HepG2 (cell line): ENCODE measurements around the gene ARF6. TPM values are rescaled to one million over a fixed set of nuclear protein-coding genes. Genes with fewer than 3 reads are reported as not detected.

ENCODE experiments used
- ATF7 ChIP-seq, 2 experiments: fragments of 450-650 bp in 1 of 2; sonication (generic) in 1 of 2; formaldehyde crosslinking in 1 of 2; IDR thresholded peaks; 2 replicates each; pipeline versions ENCODE4 v1.4.0 to v1.6.1; 2016 to 2020; ENCODE audit warnings: antibody characterized with exemption in 1 of 2, mild to moderate bottlenecking in 1 of 2, missing genetic modification reagents in 1 of 2
- FOXK1 ChIP-seq: sonication (generic); formaldehyde crosslinking; IDR thresholded peaks from 2 replicates; pipeline ENCODE4 v1.4.0; 2020; ENCODE audit warnings: low read depth, missing genetic modification reagents, borderline replicate concordance
- GLMP ChIP-seq: sonication (generic); formaldehyde crosslinking; IDR thresholded peaks from 2 replicates; pipeline ENCODE4 v1.9.0; 2021; ENCODE audit warnings: missing genetic modification reagents, mild to moderate bottlenecking, borderline replicate concordance
- HMGXB3 ChIP-seq: sonication (generic); formaldehyde crosslinking; IDR thresholded peaks from 2 replicates; pipeline ENCODE4 v1.4.0; 2020; ENCODE audit warnings: missing genetic modification reagents, borderline replicate concordance
- LCORL ChIP-seq, 2 experiments: fragments of 450-650 bp in 1 of 2; sonication (generic) in 1 of 2; formaldehyde crosslinking in 1 of 2; IDR thresholded peaks; 2 replicates each; pipeline versions ENCODE4 v1.5.0 to v1.6.1; 2017 to 2020; ENCODE audit warnings: antibody characterized with exemption in 1 of 2, missing genetic modification reagents in 1 of 2
- NFRKB ChIP-seq: fragments of 450-650 bp; IDR thresholded peaks from 2 replicates; pipeline ENCODE4 v1.6.1; 2017
- PCBP1 ChIP-seq: fragments of 200-400 bp; formaldehyde crosslinking; IDR thresholded peaks from 2 replicates; pipeline ENCODE4 v1.6.1; 2017; ENCODE audit warnings: mild to moderate bottlenecking, low read depth, low read length, borderline replicate concordance
- PITX1 ChIP-seq: sonication (generic); formaldehyde crosslinking; IDR thresholded peaks from 2 replicates; pipeline ENCODE4 v1.5.1; 2020; ENCODE audit warnings: mild to moderate bottlenecking, missing genetic modification reagents
- POLR2AphosphoS2 ChIP-seq: IDR thresholded peaks from 2 replicates; pipeline ENCODE4 v1.6.1; 2011; ENCODE audit warnings: low read depth, low read length, improper control_type of control experiment
- SIX1 ChIP-seq: sonication (generic); formaldehyde crosslinking; IDR thresholded peaks from 2 replicates; pipeline ENCODE4 v1.4.0; 2020; ENCODE audit warnings: missing genetic modification reagents, borderline replicate concordance
- SMC3 ChIP-seq: IDR thresholded peaks from 2 replicates; pipeline ENCODE4 v1.6.1; 2011; ENCODE audit warnings: low read length, improper control_type of control experiment
- ZKSCAN1 ChIP-seq: fragments of 150-350 bp; IDR thresholded peaks from 2 replicates; pipeline ENCODE4 v1.6.1; 2014; ENCODE audit warnings: low read length
- ZNF207 ChIP-seq: fragments of 450-650 bp; IDR thresholded peaks from 2 replicates; pipeline ENCODE4 v1.6.1; 2016; ENCODE audit warnings: antibody characterized with exemption, borderline replicate concordance
- ZNF350 ChIP-seq: sonication (generic); formaldehyde crosslinking; IDR thresholded peaks from 2 replicates; pipeline ENCODE4 v1.4.0; 2020; ENCODE audit warnings: mild to moderate bottlenecking, low read depth, missing genetic modification reagents, borderline replicate concordance
- ZNF563 ChIP-seq: sonication (generic); formaldehyde crosslinking; IDR thresholded peaks from 2 replicates; pipeline ENCODE4 v1.8.0; 2022; ENCODE audit warnings: mild to moderate bottlenecking, moderate library complexity, missing genetic modification reagents
- ZNF574 ChIP-seq: sonication (generic); formaldehyde crosslinking; IDR thresholded peaks from 2 replicates; pipeline ENCODE4 v1.4.0; 2020; ENCODE audit warnings: missing genetic modification reagents
- ZNF770 ChIP-seq: sonication (generic); formaldehyde crosslinking; IDR thresholded peaks from 2 replicates; pipeline ENCODE4 v1.5.0; 2020; ENCODE audit warnings: mild to moderate bottlenecking, missing genetic modification reagents
- ZSCAN20 ChIP-seq: sonication (generic); formaldehyde crosslinking; IDR thresholded peaks from 2 replicates; pipeline ENCODE4 v1.4.0; 2020; ENCODE audit warnings: missing genetic modification reagents, mild to moderate bottlenecking, borderline replicate concordance
- polyA plus RNA-seq, 8 experiments: library from polyadenylated mRNA; depleted of rRNA in 3 of 8; stranded (reverse) in 7 of 8; unstranded in 1 of 8; fragments of >200 nt; fragmentation: Illumina TruSeq in 4 of 8; extraction: Trizol in 4 of 8; gene quantifications; 2 replicates each; pipeline versions ENCODE4 v1.2.1 to v1.2.3, GENCODE V29; 2011 to 2016; ENCODE audit warnings: low read depth in 4 of 8, missing spikeins in 1 of 8, mixed read lengths in 1 of 8; ENCODE audit not compliant: insufficient read depth in 1 of 8
- total RNA-seq, 5 experiments: library from RNA; depleted of rRNA; stranded (reverse); fragments of >200 nt; fragmentation: Illumina TruSeq; extraction: Trizol; gene quantifications; 2 replicates each; pipeline ENCODE4 v1.2.3, GENCODE V29; 2016; ENCODE audit warnings: low read depth in 1 of 5

The ARF6 gene
- total and polyA plus RNA-seq, 2 of the 13 experiments (the other 11 are each of a cell fraction or from before 2014, with no cell fraction given), result 12.7 to 31.9 TPM

GRCh38 chr14:49853572-49854375 is 39.1 kb upstream of the ARF6 start (continued):
- no peak for TF ChIP-seq POLR2AphosphoS2
- no peak for TF ChIP-seq ATF7 (IDR thresholded peaks at IDR 0.05)
- TF ChIP-seq ATF7 (CRISPR knock-in tag; IDR thresholded peaks at IDR 0.05), result no peak
- TF ChIP-seq HMGXB3 (CRISPR knock-in tag), result 0 out of 2 replicates have a peak, but pooled peaks have one; percentile 18
- TF ChIP-seq ZNF770 (CRISPR knock-in tag), result peak; percentile 97
- no peak for TF ChIP-seq PITX1
- no peak for TF ChIP-seq ZNF350 (CRISPR knock-in tag)
- TF ChIP-seq PCBP1, result 0 out of 2 replicates have a peak, but pooled peaks have one; percentile 42
- TF ChIP-seq FOXK1, result peak; percentile 36; the same call in 1 of the 2 replicates
- no peak for TF ChIP-seq ZNF207
- no peak for TF ChIP-seq LCORL (IDR thresholded peaks at IDR 0.05)
- TF ChIP-seq LCORL (CRISPR knock-in tag; IDR thresholded peaks at IDR 0.05), result peak; percentile 24; the same call in 1 of the 2 replicates
- peak; percentile 61 for TF ChIP-seq ZNF574 (CRISPR knock-in tag)
- TF ChIP-seq GLMP, result no peak
- TF ChIP-seq SMC3, result peak; percentile 68
- TF ChIP-seq ZSCAN20 (CRISPR knock-in tag), result peak; percentile 63; the same call in 1 of the 2 replicates
- TF ChIP-seq SIX1 (CRISPR knock-in tag), result 0 out of 2 replicates have a peak, but pooled peaks have one; percentile 10
- TF ChIP-seq ZNF563 (CRISPR knock-in tag), result no peak
- no peak for TF ChIP-seq NFRKB
- TF ChIP-seq ZKSCAN1, result no peak
